CD14-positive monocyte (primary cell): ENCODE measurements around the gene DIRAS1. TPM values are rescaled to one million over a fixed set of nuclear protein-coding genes. Genes with fewer than 3 reads are reported as not detected.
"Not testable (repeated sequence)": the region's sequence is repeated elsewhere in the genome, so short reads cannot be mapped to it uniquely, and the experiment has no call there.

Experiments
- DNase-seq, 3 donors: peaks; one replicate each; pipeline ENCODE4 v3.0.0-alpha.2; 2011 to 2022
- H2AFZ ChIP-seq: 2 replicates; pipeline ENCODE4 v1.6.0; 2012; ENCODE audit warnings: mild to moderate bottlenecking, low read depth, low read length, inconsistent platforms; ENCODE audit not compliant: insufficient read depth, poor library complexity, severe bottlenecking
- H3K27ac ChIP-seq, 2 donors: 1 replicate in 1 of 2; 2 replicates in 1 of 2; pipeline ENCODE4 v1.5.1; 2012 to 2013; ENCODE audit warnings: low read length in 2 of 2, control low read depth in 1 of 2, inconsistent platforms in 1 of 2, low read depth in 1 of 2, mild to moderate bottlenecking in 1 of 2
- H3K27me3 ChIP-seq, 2 donors: one replicate each; pipeline versions ENCODE4 v1.6.0 to v1.6.1; 2011 to 2013; ENCODE audit warnings: low read length in 2 of 2; ENCODE audit not compliant: control insufficient read depth in 2 of 2, insufficient read depth in 2 of 2
- H3K36me3 ChIP-seq, 2 donors: replicated peaks in 1 of 2; 1 replicate in 1 of 2; 2 replicates in 1 of 2; pipeline versions ENCODE4 v1.5.1 to v1.6.1; 2012 to 2013; ENCODE audit warnings: low read length in 2 of 2, control low read depth in 1 of 2, inconsistent platforms in 1 of 2, mild to moderate bottlenecking in 1 of 2; ENCODE audit not compliant: insufficient read depth in 2 of 2, control insufficient read depth in 1 of 2
- H3K4me1 ChIP-seq, 2 donors: 1 replicate in 1 of 2; 2 replicates in 1 of 2; pipeline versions ENCODE4 v1.5.1 to v1.6.1; 2012 to 2013; ENCODE audit warnings: low read length in 2 of 2, control low read depth in 1 of 2, inconsistent platforms in 1 of 2, mild to moderate bottlenecking in 1 of 2, moderate library complexity in 1 of 2; ENCODE audit not compliant: insufficient read depth in 2 of 2, control insufficient read depth in 1 of 2
- H3K4me2 ChIP-seq: replicated peaks from 2 replicates; pipeline ENCODE3; 2012; ENCODE audit warnings: low read length, moderate library complexity, mild to moderate bottlenecking; ENCODE audit not compliant: poor library complexity, severe bottlenecking; ENCODE audit errors: extremely low read depth
- H3K4me3 ChIP-seq, 3 experiments: fragments of 200-600 bp in 1 of 3; sonication (generic) in 1 of 3; replicated peaks in 1 of 3; 1 replicate in 2 of 3; 2 replicates in 1 of 3; pipeline ENCODE4 v1.5.1; 2011 to 2013; ENCODE audit warnings: low read length in 3 of 3, mild to moderate bottlenecking in 3 of 3, control low read depth in 2 of 3, low read depth in 2 of 3, inconsistent platforms in 1 of 3, moderate library complexity in 1 of 3
- H3K79me2 ChIP-seq: 2 replicates; pipeline ENCODE4 v1.6.0; 2012; ENCODE audit warnings: mild to moderate bottlenecking, control low read depth, inconsistent platforms, low read length, moderate library complexity; ENCODE audit not compliant: insufficient read depth
- H3K9ac ChIP-seq: 2 replicates; pipeline ENCODE4 v1.6.0; 2017; ENCODE audit warnings: low read length, mild to moderate bottlenecking; ENCODE audit not compliant: insufficient read depth, poor library complexity, severe bottlenecking
- H3K9me3 ChIP-seq, 2 donors: replicated peaks in 1 of 2; 1 replicate in 1 of 2; 2 replicates in 1 of 2; pipeline versions ENCODE4 v1.5.1 to v1.6.1; 2012 to 2013; ENCODE audit warnings: low read length in 2 of 2, control low read depth in 1 of 2; ENCODE audit not compliant: control insufficient read depth in 1 of 2, insufficient read depth in 1 of 2
- H4K20me1 ChIP-seq: 2 replicates; pipeline ENCODE4 v1.6.0; 2012; ENCODE audit warnings: mild to moderate bottlenecking, low read length, control low read depth, moderate library complexity; ENCODE audit not compliant: insufficient read depth
- H3K27ac Mint-ChIP-seq, 7 donors: one replicate each; pipeline ENCODE4 v1.8.0; 2020; ENCODE audit warnings: mild to moderate bottlenecking in 7 of 7, mixed read lengths in 7 of 7, moderate library complexity in 6 of 7, inconsistent platforms in 2 of 7
- H3K27me3 Mint-ChIP-seq, 3 donors: one replicate each; pipeline ENCODE4 v1.8.0; 2021 to 2022; ENCODE audit warnings: low read depth in 3 of 3, mild to moderate bottlenecking in 3 of 3, mixed read lengths in 3 of 3, moderate library complexity in 3 of 3, inconsistent platforms in 1 of 3
- H3K36me3 Mint-ChIP-seq, 2 donors: one replicate each; pipeline ENCODE4 v1.8.0; 2020; ENCODE audit warnings: mixed read lengths in 2 of 2, inconsistent platforms in 1 of 2, mild to moderate bottlenecking in 1 of 2
- H3K4me1 Mint-ChIP-seq: one replicate; pipeline ENCODE4 v1.8.0; 2020; ENCODE audit warnings: mild to moderate bottlenecking, mixed read lengths
- H3K4me3 Mint-ChIP-seq, 2 donors: one replicate each; pipeline ENCODE4 v1.8.0; 2020; ENCODE audit warnings: mild to moderate bottlenecking in 2 of 2, mixed read lengths in 2 of 2, moderate library complexity in 1 of 2
- H3K9me3 Mint-ChIP-seq, 7 donors: one replicate each; pipeline ENCODE4 v1.8.0; 2020 to 2022; ENCODE audit warnings: mixed read lengths in 7 of 7, mild to moderate bottlenecking in 6 of 7, moderate library complexity in 6 of 7, inconsistent platforms in 2 of 7
- CTCF ChIP-seq: fragments of 200-600 bp; IDR thresholded peaks from one replicate; pipeline ENCODE4 v1.8.0; 2022; ENCODE audit warnings: antibody characterized with exemption, mild to moderate bottlenecking
- WGBS: methylation state at CpG from one replicate; pipeline ENCODE4 v1.1.5; 2013; ENCODE audit warnings: missing lambda C conversion rate; ENCODE audit not compliant: insufficient coverage; 5-methylcytosine and 5-hydroxymethylcytosine counted together
- intact Hi-C, 2 donors: fragments of 100-400 bp; cut with micrococcal nuclease; formaldehyde crosslinking; loops; one replicate each; pipeline versions ENCODE4 v1.15.0 to v1.15.1; 2023
- polyA plus RNA-seq, 3 donors: library from polyadenylated mRNA; depleted of rRNA in 1 of 3; unstranded in 2 of 3; stranded (reverse) in 1 of 3; fragments of 300-500 nt in 2 of 3; fragments of >200 nt in 1 of 3; fragmentation: Illumina TruSeq in 2 of 3; gene quantifications; 1 replicate in 2 of 3; 2 replicates in 1 of 3; pipeline ENCODE4 v1.2.3, GENCODE V29; 2012 to 2021

Gene DIRAS1
- polyA plus RNA-seq, 3 donors: 0.04 TPM; not detected in 2

GRCh38 chr19:2668175-2668763 is 52.9 kb downstream of the DIRAS1 start:
- H4K20me1 ChIP-seq: no peaks in the 10 kb centered on the region
- no peak overlapping the region for H3K4me3 ChIP-seq
- Mint-ChIP-seq H3K4me1 (no peaks in the 10 kb centered on the region), H3K9me3 (peaks cover 0 to 2% (median 1%) of the 10 kb centered on the region in 7 donors), H3K27ac (no peak overlapping the region), H3K36me3 (peaks cover 0 to 3% of the 10 kb centered on the region in 2 donors), H3K27me3 (peaks cover 1 to 3% (median 2%) of the 10 kb centered on the region in 3 donors), H3K4me3 (no peak overlapping the region)
- H2AFZ ChIP-seq: no peak overlapping the region
- H3K27ac ChIP-seq: no peak overlapping the region
- 94% methylated on average over 10 of the region's 15 CpGs for WGBS
- no peak overlapping the region for H3K4me2 ChIP-seq
- H3K9ac ChIP-seq: no peak overlapping the region
- DNase-seq: no peak
- no peak for TF ChIP-seq CTCF
- no peaks in the 10 kb centered on the region for H3K79me2 ChIP-seq
- H3K27me3 ChIP-seq: no peaks in the 10 kb centered on the region
- no peaks in the 10 kb centered on the region for H3K36me3 ChIP-seq
- intact Hi-C loops: no loop called here
- peaks cover 0 to 7% of the 10 kb centered on the region in 2 donors for H3K9me3 ChIP-seq
- no peaks in the 10 kb centered on the region for H3K4me1 ChIP-seq

GRCh38 chr19:2667349-2667748 is 53.8 kb downstream of the DIRAS1 start:
- H3K27ac Mint-ChIP-seq, H3K27me3 ChIP-seq, H2AFZ ChIP-seq, H3K27me3 Mint-ChIP-seq, H3K79me2 ChIP-seq, H3K36me3 ChIP-seq, H3K4me3 ChIP-seq, H3K4me2 ChIP-seq, H3K4me1 Mint-ChIP-seq, H3K27ac ChIP-seq, H3K9ac ChIP-seq, H3K9me3 Mint-ChIP-seq, H3K4me1 ChIP-seq, DNase-seq, H3K4me3 Mint-ChIP-seq, H4K20me1 ChIP-seq, H3K36me3 Mint-ChIP-seq, intact Hi-C loops: not testable (repeated sequence)
- peaks cover 0 to 11% of the 10 kb centered on the region in 2 donors for H3K9me3 ChIP-seq
- WGBS: 96% methylated on average over 6 of the region's 10 CpGs
